Ishikawa (cell line): ENCODE data around the gene AP2M1.

Experiments
- CEBPB ChIP-seq: IDR thresholded peaks from 2 replicates; pipeline ENCODE4 v1.6.1; 2012
- CREB1 ChIP-seq: IDR thresholded peaks from 2 replicates; pipeline ENCODE4 v1.6.1; 2012; ENCODE audit warnings: low read depth
- EGR1 ChIP-seq: IDR thresholded peaks from 2 replicates; pipeline ENCODE4 v1.6.1; 2012
- EP300 ChIP-seq: IDR thresholded peaks from 2 replicates; pipeline ENCODE4 v1.6.1; 2012; ENCODE audit warnings: borderline replicate concordance
- FOXM1 ChIP-seq: IDR thresholded peaks from 2 replicates; pipeline ENCODE4 v1.6.1; 2012; ENCODE audit warnings: low read depth, borderline replicate concordance
- MAX ChIP-seq: IDR thresholded peaks from 2 replicates; pipeline ENCODE4 v1.6.1; 2012
- NFIC ChIP-seq: IDR thresholded peaks from 2 replicates; pipeline ENCODE4 v1.6.1; 2012
- RAD21 ChIP-seq: IDR thresholded peaks from 2 replicates; pipeline ENCODE4 v1.6.1; 2012; ENCODE audit warnings: low read depth
- REST ChIP-seq: IDR thresholded peaks from 2 replicates; pipeline ENCODE4 v1.6.1; 2012; ENCODE audit warnings: low read depth, mild to moderate bottlenecking
- TAF1 ChIP-seq: IDR thresholded peaks from 2 replicates; pipeline ENCODE4 v1.6.1; 2012; ENCODE audit warnings: low read depth, mild to moderate bottlenecking
- TCF12 ChIP-seq: IDR thresholded peaks from 2 replicates; pipeline ENCODE4 v1.6.1; 2012; ENCODE audit warnings: low read depth
- TEAD4 ChIP-seq: IDR thresholded peaks from 2 replicates; pipeline ENCODE4 v1.6.1; 2012
- USF1 ChIP-seq: IDR thresholded peaks from 2 replicates; pipeline ENCODE4 v1.6.1; 2012
- YY1 ChIP-seq: IDR thresholded peaks from 2 replicates; pipeline ENCODE4 v1.6.1; 2012; ENCODE audit warnings: low read depth
- ZBTB7A ChIP-seq: IDR thresholded peaks from 2 replicates; pipeline ENCODE4 v1.6.1; 2012; ENCODE audit warnings: low read depth

Gene AP2M1

GRCh38 chr3:184186902-184187207 is 12.2 kb downstream of the AP2M1 start:
- TF ChIP-seq FOXM1 = no peak
- TF ChIP-seq TCF12 = no peak
- no peak for TF ChIP-seq REST
- TF ChIP-seq EP300 = no peak
- TF ChIP-seq ZBTB7A = no peak
- no peak for TF ChIP-seq TEAD4
- no peak for TF ChIP-seq USF1
- no peak for TF ChIP-seq EGR1
- no peak for TF ChIP-seq MAX
- TF ChIP-seq RAD21 = no peak
- TF ChIP-seq CEBPB = no peak
- TF ChIP-seq CREB1 = no peak
- TF ChIP-seq YY1 = no peak
- no peak for TF ChIP-seq TAF1

- no peak for TF ChIP-seq CREB1
- TF ChIP-seq RAD21 = no peak
- TF ChIP-seq YY1 = no peak
- TF ChIP-seq TEAD4 = no peak
- TF ChIP-seq NFIC = no peak
- no peak for TF ChIP-seq EGR1
- no peak for TF ChIP-seq TCF12
- TF ChIP-seq TAF1 = no peak
- TF ChIP-seq REST = no peak
- TF ChIP-seq CEBPB = no peak
- no peak for TF ChIP-seq FOXM1
- TF ChIP-seq EP300 = no peak
- no peak for TF ChIP-seq ZBTB7A
- TF ChIP-seq MAX = no peak
- no peak for TF ChIP-seq USF1
Measured at GRCh38 chr3:184188080-184188479, 13.4 kb downstream of the AP2M1 start.

- TF ChIP-seq TEAD4 = no peak
- no peak for TF ChIP-seq RAD21
- no peak for TF ChIP-seq EGR1
- TF ChIP-seq MAX = no peak
- TF ChIP-seq EP300 = no peak
- no peak for TF ChIP-seq REST
Measured at GRCh38 chr3:184189421-184189820, 14.8 kb downstream of the AP2M1 start.

- no peak for TF ChIP-seq RAD21
- TF ChIP-seq CREB1 = no peak
- TF ChIP-seq CEBPB = no peak
- TF ChIP-seq ZBTB7A = no peak
- TF ChIP-seq USF1 = no peak
- no peak for TF ChIP-seq REST
- no peak for TF ChIP-seq EGR1
- no peak for TF ChIP-seq TAF1
- no peak for TF ChIP-seq NFIC
- TF ChIP-seq EP300 = no peak
- no peak for TF ChIP-seq MAX
- TF ChIP-seq TCF12 = no peak
- TF ChIP-seq YY1 = no peak
- no peak for TF ChIP-seq FOXM1
- no peak for TF ChIP-seq TEAD4
Measured at GRCh38 chr3:184192889-184193288, 18.2 kb downstream of the AP2M1 start.
